Caco-2 (cell line): Measurements from ENCODE around the gene CADPS. TPM values are rescaled to one million over a fixed set of nuclear protein-coding genes. Genes with fewer than 3 reads are reported as not detected.

Experiments used
- BruUV-seq: library from RNA; stranded (reverse); fragments of 400-500 nt; replicated peaks from 2 replicates; lab custom pipeline; 2021; lab: Mats Ljungman, UMichigan
- CTCF ChIA-PET: fragments of 300-600 bp; sonication (Branson Sonifier 250); formaldehyde crosslinking; loops from one replicate; lab custom pipeline; 2022; ENCODE audit warnings: antibody characterized with exemption; lab: Charles Lee
- POLR2A ChIA-PET: fragments of 300-600 bp; sonication (Branson Sonifier 250); formaldehyde crosslinking; loops from one replicate; lab custom pipeline; 2022; ENCODE audit warnings: antibody characterized with exemption; lab: Charles Lee
- DNase-seq, 2 experiments: peaks; one replicate each; pipeline versions ENCODE4 v3.0.0 to v3.0.0-alpha.2; 2020 to 2022
- H3K27me3 ChIP-seq: replicated peaks from 2 replicates; pipeline ENCODE4 v1.6.0; 2011; ENCODE audit warnings: low read length; ENCODE audit not compliant: control insufficient read depth, insufficient read depth
- H3K36me3 ChIP-seq: 2 replicates; pipeline ENCODE4 v1.5.1; 2011; ENCODE audit warnings: low read length; ENCODE audit not compliant: control insufficient read depth, insufficient read depth
- H3K4me1 ChIP-seq: fragments of 250-450 bp; sonication (Bioruptor Pico); 2 replicates; pipeline ENCODE4 v1.5.1; 2020; ENCODE audit warnings: mild to moderate bottlenecking
- H3K4me3 ChIP-seq: 2 replicates; pipeline ENCODE4 v1.5.1; 2011; ENCODE audit warnings: low read depth, mild to moderate bottlenecking, control low read depth, low read length
- H3K9me3 ChIP-seq: fragments of 250-450 bp; sonication (Bioruptor Pico); 2 replicates; pipeline ENCODE4 v1.5.1; 2020; ENCODE audit warnings: mild to moderate bottlenecking, moderate library complexity
- H3K27ac Mint-ChIP-seq: one replicate; pipeline ENCODE4 v1.8.0; 2022; ENCODE audit warnings: mixed read lengths; ENCODE audit not compliant: unreplicated experiment
- H3K27me3 Mint-ChIP-seq: one replicate; pipeline ENCODE4 v1.8.0; 2022; ENCODE audit warnings: mixed read lengths; ENCODE audit not compliant: insufficient read depth, unreplicated experiment
- H3K36me3 Mint-ChIP-seq: one replicate; pipeline ENCODE4 v1.8.0; 2022; ENCODE audit warnings: mild to moderate bottlenecking, mixed read lengths; ENCODE audit not compliant: insufficient read depth, unreplicated experiment
- H3K4me1 Mint-ChIP-seq: one replicate; pipeline ENCODE4 v1.8.0; 2022; ENCODE audit warnings: low read depth, mixed read lengths; ENCODE audit not compliant: unreplicated experiment
- H3K4me3 Mint-ChIP-seq: one replicate; pipeline ENCODE4 v1.8.0; 2022; ENCODE audit warnings: mild to moderate bottlenecking, moderate library complexity, mixed read lengths; ENCODE audit not compliant: unreplicated experiment
- H3K9me3 Mint-ChIP-seq: one replicate; pipeline ENCODE4 v1.8.0; 2022; ENCODE audit warnings: mixed read lengths; ENCODE audit not compliant: unreplicated experiment
- CTCF ChIP-seq, 2 experiments: fragments of 200-600 bp in 1 of 2; IDR thresholded peaks; 1 replicate in 1 of 2; 2 replicates in 1 of 2; pipeline versions ENCODE4 v1.5.1 to v1.8.0; 2011 to 2022; ENCODE audit warnings: antibody characterized with exemption in 1 of 2, control low read depth in 1 of 2, inconsistent platforms in 1 of 2, low read depth in 1 of 2, low read length in 1 of 2, mild to moderate bottlenecking in 1 of 2, moderate library complexity in 1 of 2; ENCODE audit not compliant: insufficient read depth in 1 of 2, severe bottlenecking in 1 of 2, unreplicated experiment in 1 of 2
- intact Hi-C: fragments of 100-400 bp; cut with micrococcal nuclease; formaldehyde crosslinking; loops from one replicate; pipeline ENCODE4 v1.10.0; 2022; ENCODE audit not compliant: unreplicated experiment
- total RNA-seq: library from RNA; stranded (reverse); gene quantifications from 2 replicates; pipeline ENCODE4 v1.2.3, GENCODE V29; 2022

CADPS gene
- total RNA-seq, 1 experiment from 2014 or later = not detected

- no TSS peak for BruUV-seq
These were observed 174.9 kb downstream of the CADPS start for GRCh38 chr3:62700357-62700756.

GRCh38 chr3:62699728-62700127 is 175.5 kb downstream of the CADPS start:
- no peak for DNase-seq
- no peaks in the 10 kb centered on the region for H3K4me1 ChIP-seq
- no peaks in the 10 kb centered on the region for H3K9me3 ChIP-seq
- intact Hi-C loops = no loop called here
- Mint-ChIP-seq H3K36me3 (no peaks in the 10 kb centered on the region), H3K9me3 (no peaks in the 10 kb centered on the region), H3K27me3 (peaks cover 6% of the 10 kb centered on the region), H3K4me1 (no peaks in the 10 kb centered on the region), H3K4me3 (no peak overlapping the region), H3K27ac (no peak overlapping the region)
- ChIA-PET CTCF (no interaction called here), POLR2A (no interaction called here)
- no peak for TF ChIP-seq CTCF (IDR thresholded peaks at IDR 0.05; ENCODE audit: insufficient read depth in 1 of 2, low read depth in 1 of 2, low read length in 1 of 2, severe bottlenecking in 1 of 2, unreplicated experiment in 1 of 2)
- H3K27me3 ChIP-seq = no peaks in the 10 kb centered on the region
- no peaks in the 10 kb centered on the region for H3K36me3 ChIP-seq
- H3K4me3 ChIP-seq = no peak overlapping the region
- no TSS peak for BruUV-seq

More at GRCh38 chr3:62700357-62700756, 174.9 kb downstream of the CADPS start:
- no peaks in the 10 kb centered on the region for H3K27me3 ChIP-seq
- no peak overlapping the region for H3K4me3 ChIP-seq
- no peak for DNase-seq
- intact Hi-C loops = no loop called here
- H3K4me3 Mint-ChIP-seq = no peak overlapping the region
- no peaks in the 10 kb centered on the region for H3K9me3 Mint-ChIP-seq
- H3K4me1 ChIP-seq = no peaks in the 10 kb centered on the region
- H3K27ac Mint-ChIP-seq = no peak overlapping the region
- TF ChIP-seq CTCF (IDR thresholded peaks at IDR 0.05; ENCODE audit: insufficient read depth in 1 of 2, low read depth in 1 of 2, low read length in 1 of 2, severe bottlenecking in 1 of 2, unreplicated experiment in 1 of 2) = no peak
- peaks cover 9% of the 10 kb centered on the region for H3K27me3 Mint-ChIP-seq
- H3K36me3 Mint-ChIP-seq = no peaks in the 10 kb centered on the region
- no peaks in the 10 kb centered on the region for H3K9me3 ChIP-seq
- CTCF ChIA-PET = no interaction called here
- POLR2A ChIA-PET = no interaction called here
- H3K36me3 ChIP-seq = no peaks in the 10 kb centered on the region
- H3K4me1 Mint-ChIP-seq = no peaks in the 10 kb centered on the region

- DNase-seq = no peak
- H3K27me3 ChIP-seq = no peaks in the 10 kb centered on the region
- intact Hi-C loops = no loop called here
- Mint-ChIP-seq H3K4me3 (no peak overlapping the region), H3K27ac (no peak overlapping the region), H3K36me3 (no peaks in the 10 kb centered on the region), H3K9me3 (no peaks in the 10 kb centered on the region), H3K27me3 (peaks cover 4% of the 10 kb centered on the region), H3K4me1 (no peaks in the 10 kb centered on the region)
- CTCF ChIA-PET = no interaction called here
- H3K9me3 ChIP-seq = no peaks in the 10 kb centered on the region
- no peaks in the 10 kb centered on the region for H3K36me3 ChIP-seq
- POLR2A ChIA-PET = no interaction called here
- no peak overlapping the region for H3K4me3 ChIP-seq
- TF ChIP-seq CTCF (IDR thresholded peaks at IDR 0.05; ENCODE audit: insufficient read depth in 1 of 2, low read depth in 1 of 2, low read length in 1 of 2, severe bottlenecking in 1 of 2, unreplicated experiment in 1 of 2) = no peak
- no peaks in the 10 kb centered on the region for H3K4me1 ChIP-seq
- BruUV-seq = no TSS peak
These were observed 179.2 kb downstream of the CADPS start for GRCh38 chr3:62696011-62696410.
